Activated CD4-positive, alpha-beta T cell treated with anti-CD3 and anti-CD28 coated beads, Interleukin-2, Interleukin-6, amounts not matched to agents 100 ng/mL and 50 ng/mL, durations not matched to agents 16 hours and 8 hours (primary cell): ENCODE measurements around the gene DFFB.
A peak's percentile ranks its signal among the peaks of the same experiment; 100 is the strongest.

Source experiments
- DNase-seq: peaks from one replicate; pipeline ENCODE4 v3.0.0-alpha.2; 2020

The DFFB gene

DNA sequence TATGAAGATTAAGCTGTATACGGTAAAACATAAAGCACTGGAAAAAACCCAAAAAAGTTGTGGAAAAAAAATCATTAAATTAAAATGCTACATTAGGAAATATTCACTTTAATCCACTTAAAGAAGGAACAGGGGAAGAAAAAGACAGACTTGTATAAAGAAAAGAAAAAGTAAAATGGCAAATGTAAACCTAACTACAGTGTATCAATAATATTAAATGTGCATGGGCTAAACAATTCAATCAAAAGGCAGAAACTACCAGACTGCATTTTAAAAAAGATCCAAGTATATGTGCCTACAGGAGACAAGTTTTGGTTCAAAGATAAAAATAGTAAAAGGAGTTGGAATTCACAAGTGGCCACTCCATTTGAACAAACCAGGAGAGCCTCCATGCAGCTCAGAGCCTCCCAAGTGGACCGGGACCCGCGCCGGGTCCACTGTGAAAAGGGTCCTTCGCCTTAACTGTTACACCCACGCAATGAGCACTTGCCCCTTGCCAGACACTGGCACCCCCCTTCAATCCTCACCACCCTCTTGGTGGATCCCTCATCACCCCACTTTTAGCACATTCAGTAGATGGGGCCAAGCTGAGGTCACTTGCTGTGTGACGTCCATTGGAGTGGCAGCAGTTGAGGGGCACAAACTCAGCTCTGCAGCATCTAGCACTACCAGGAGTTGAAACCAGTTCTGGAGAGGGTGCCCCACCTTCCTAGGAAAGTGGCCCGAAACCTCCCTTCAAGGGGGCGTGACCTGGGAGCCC lies 41.9 kb downstream of the DFFB start:
- no peak for DNase-seq

DNA sequence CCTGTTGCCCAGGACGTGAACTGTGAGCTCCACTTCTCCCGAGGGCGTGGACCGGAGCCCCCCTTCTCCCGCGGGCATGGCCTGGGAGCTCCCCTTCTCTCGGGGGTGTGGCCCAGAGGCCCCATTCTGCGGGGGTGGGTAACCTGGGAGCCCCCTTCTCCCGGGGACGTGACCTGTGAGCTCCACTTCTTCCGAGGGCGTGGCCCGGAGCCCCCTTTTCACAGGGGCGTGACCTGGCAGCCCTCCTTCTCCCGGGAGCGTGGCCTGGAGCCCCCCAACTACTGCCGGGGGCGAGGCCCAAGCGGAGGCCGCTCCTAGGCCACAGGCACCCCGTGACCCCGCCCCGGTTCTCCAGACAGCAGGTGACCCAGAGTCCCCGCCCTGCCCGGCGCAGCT lies 42.5 kb downstream of the DFFB start:
- DNase-seq = no peak

DNA sequence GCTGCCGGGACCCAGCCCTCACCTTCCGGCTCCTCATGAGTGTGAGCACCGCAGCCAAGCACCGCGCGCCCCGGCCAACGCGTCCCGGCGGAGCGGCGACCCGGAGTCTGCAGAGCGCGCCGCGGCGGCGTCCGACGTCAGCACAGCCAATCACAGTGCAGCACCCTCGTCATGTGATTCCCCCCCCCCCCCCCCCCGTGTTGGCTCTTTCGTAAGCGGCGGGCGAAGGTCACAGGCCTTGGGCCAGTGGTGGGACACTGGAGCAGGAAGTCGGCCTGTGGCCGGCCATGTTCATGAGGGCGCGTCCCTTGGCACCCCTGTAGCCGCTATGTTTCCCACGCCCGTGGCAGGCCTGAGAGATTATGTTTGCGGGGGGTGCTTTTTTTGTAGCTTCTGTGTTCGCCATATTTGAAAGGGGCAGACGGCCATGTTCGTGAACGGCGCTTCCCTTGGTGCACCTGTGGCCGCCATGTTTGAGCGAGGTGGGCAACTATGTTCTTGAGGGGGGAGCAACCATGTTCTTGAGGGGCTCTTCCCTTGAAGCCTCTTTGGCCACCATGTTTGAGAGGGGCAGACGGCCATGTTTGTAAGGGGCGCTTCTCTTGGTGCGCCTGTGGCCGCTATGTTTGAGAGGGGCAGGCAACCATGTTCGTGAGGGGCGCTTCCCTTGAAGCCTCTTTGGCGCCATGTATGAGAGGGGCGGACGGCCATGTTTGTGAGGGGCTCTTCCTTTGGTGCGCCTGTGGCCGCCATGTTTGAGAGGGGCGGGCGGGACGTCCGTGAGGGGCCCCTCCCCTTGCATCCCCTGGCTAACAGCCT lies 43.1 kb downstream of the DFFB start, which contains the start of gene C1orf174:
Gene C1orf174, minus strand, starts transcription at position 123 of the 819 bp plus-strand sequence. Its CDS starts 86 bp downstream, at position 37.
- DNase-seq = peak; percentile 95

DNA sequence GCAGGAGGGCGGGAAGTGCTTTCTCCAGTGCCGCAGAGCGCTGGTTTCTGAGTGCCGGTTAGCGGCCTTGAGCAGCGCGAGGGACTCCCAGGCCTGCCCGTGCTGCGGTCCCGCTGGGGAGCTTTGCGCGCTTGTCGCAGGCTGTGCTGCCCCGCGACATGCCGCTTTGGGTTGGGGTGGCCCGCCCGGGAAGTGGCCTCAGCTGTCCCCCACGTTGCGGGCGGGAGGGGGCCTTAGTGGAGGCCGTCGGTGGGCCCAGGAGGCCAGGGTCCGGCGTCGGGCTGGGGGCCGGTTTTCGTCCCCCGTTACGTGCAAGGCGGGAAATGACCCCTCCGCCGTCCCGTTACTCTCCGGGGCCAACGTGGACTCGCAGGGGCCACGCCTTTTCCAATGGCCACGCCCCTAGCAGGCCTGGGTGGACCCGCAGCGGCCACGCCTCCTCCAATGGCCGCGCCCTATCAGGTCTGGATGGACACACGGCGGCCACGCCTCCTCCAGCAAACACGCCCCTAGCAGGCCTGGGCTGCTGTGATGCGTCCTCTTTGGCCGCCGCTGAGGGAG lies 43.8 kb downstream of the DFFB start:
- peak; percentile 96 for DNase-seq

DNA sequence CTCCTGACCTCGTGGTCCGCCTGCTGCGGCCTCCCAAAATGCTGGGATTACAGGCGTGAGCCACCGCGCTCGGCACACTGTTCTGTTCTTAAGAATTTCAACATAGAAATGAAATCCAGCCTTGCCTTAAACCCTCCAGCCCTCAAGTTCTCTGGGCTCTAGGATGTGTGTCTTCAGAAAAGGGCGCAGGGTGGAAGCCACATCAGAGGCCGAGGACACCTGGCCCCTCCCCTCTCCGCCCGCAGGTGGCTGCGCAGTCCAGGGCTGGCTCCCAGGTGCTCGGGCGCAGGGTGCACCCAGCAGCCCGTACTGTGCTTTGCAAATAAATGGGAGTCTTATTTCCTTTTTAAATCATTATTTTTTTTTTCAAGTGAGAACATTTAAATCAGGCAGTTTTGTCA lies 44.8 kb downstream of the DFFB start:
- no peak for DNase-seq

DNA sequence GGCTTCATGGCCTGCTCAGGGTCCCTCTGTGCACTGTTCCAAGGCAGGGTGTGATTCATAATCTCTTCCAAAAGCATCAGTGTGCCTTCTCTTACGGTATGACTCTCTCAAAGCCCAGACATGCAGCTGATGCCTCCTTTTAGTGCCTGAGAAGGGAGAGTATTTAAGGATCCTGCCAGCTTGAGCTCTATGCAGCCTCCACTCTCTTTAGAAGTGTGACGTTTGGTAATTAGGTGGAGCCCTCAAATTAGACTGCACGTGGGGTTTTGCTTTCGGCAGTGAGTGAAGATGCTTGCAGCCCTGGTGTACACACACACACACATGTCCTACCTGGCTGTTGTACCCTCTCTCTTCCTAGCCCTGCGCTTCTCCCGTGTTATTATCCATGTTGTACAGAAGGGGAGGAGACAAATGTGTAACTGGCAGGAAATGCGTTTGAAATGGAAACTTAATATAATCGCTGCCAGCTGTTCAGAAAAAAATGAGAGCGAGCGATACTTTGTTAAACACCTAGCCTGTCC lies 45.4 kb downstream of the DFFB start:
- peak; percentile 28 for DNase-seq

DNA sequence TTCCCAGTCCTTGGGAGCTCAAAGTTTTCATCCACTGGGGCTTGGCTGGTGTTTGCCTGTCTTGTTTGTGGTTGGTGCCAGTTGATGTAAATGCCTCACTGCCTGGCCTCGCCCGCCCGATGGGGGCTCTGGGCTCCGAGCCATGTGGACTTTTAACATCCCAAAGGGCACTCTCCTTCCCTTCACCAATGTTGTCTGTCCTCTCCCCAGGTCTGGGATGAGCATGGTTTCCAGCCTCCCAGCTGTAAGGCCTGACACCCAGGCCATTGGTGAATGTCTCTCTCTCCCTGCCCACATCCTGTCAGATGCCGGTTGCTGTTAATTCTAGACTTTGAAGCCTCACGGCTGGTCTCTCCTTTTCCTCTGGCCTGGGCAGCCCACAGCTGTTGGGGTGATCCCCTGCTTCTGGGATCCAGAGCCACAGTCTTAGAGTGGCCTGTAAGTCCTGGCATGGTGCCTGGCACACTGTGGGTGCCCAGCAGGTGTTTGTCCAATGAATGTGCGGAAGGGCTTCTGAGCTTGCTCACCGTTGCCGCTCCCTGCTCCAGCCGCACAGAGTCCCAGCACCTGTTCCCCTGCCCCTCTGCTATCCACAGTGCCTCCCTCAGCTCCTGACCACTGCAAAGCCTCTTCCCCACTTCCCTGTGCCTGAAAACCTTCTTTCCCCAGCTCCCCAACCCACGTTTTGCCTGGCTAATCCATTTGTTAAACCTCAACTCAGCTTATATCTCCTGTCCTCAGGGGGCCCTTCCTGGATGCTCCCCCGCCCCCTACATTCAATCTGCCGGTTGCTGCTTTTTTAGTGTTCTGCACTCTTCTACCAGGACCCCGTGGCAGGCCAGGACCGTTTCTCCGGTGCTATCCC lies 46.1 kb downstream of the DFFB start:
- DNase-seq = peak; percentile 22

DNA sequence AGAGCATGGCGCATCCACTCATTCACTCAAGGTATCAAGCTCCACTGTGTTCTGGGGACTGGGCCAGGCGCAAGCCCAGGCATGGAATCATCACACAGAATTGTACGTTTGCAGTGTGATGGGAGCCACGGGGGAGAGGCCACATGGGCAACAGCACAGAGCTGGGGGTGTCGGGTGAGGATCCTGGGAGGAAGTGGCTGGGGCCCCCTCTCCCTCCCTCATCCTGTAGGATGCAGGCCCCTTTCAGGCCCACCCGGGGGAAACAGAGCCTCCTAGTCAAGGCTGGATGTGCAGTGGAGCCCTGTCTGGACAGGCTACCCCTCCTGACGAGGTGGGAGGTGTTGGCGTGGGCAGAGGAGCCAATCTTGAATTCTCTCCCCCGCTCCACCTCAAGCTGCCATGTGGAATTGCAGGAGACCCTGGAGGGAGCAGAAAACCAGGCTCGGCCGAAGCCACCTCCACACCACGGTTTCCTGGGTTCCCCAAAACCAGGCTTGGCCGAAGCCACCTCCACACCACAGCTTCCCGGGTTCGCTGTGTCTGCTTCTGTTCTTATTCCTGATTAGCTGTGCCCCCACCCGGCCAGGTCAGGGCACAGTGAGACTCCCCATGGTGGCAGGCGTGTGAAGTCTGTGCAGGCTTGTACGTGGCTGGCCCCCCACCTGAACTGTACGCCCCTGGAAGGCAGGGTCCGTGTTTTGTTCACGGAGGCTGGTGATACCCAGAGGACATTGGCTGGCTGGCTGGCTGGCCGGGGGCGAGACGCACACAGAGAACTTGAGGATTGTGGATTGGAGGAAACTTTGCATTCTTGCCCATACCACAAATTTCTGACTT lies 46.9 kb downstream of the DFFB start:
- DNase-seq = no peak

DNA sequence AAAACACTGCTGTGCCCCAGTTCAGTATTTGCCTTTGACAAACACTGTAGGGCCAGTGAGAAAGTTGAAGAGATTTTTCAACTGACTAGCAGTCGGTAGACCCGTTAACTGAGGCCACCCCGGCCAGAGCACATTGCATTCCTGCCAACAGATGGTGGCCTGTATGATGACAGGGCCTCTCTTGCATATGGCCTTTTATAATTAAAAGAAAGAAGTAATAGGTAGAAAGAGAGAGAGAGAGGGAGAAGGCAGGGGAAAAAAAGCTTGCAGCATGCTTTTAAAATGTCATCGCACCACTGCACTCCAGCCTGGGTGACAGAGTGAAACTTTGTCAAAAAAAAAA lies 47.5 kb downstream of the DFFB start:
- no peak for DNase-seq

DNA sequence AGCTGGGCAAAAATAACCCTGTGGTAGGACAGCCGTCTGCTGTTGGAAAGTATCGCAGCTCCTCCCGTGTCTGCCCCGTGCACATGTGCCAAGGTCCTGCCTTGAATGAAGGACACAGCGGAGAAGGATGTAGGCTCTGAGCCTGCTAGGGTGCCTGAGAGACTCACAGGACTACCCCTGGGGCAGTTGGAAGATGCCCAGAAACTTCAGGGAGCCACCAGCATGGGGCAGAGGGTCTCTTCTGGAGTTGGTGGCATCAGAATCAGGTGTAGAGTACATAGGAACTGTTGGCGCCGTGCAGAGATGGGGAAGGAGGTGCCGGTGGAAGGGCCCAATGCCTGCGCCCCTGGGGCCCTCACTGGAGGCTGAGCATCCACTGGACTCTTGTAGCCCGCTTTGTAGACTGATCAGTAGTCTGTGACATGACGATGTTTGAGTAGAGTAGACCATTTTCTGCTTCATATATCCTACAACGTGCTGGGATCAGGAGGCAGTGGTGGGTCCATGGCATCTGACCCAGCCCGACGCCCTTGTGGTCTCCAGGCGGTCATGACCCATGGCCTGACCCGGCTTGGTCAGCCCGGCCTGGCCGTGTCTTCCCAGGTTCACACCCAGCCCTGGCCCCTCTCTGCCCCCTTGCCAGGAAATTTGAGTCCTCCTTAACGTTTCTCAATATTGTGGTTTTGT lies 48.1 kb downstream of the DFFB start:
- DNase-seq = no peak

DNA sequence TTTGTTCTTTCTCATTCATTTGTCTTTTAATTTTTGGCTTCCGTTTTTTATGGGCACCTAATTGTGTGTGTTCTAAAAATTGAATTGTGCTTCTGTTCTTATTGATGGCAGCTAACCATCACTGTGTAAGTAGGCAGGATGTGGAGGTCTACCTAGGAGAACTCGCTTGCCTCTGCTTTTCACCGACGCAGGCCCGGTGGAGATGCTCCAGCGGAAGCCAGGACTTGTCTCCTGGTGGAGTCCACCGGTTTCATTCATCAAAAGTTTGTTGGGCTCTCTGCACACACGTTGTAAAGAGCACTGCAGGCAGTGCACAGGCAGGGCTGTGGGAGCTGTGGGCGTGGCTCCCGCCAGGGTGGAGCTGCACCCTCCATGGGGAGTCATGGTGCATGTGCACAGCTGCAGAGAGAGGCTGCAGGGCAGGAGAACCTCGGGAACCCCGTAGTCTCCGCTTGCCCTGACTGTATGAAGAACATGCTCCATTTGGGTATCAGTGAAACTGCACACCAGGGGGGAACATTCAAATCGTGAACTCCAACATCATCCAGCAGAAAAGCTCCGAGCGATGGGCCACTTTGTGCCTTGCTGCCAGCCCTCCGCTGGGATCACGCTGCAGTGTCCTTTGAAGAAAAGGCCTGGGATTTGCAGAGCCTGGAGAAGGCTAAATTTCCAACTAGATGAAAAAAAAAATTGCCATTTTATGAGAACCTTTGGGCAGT lies 48.8 kb downstream of the DFFB start:
- DNase-seq = no peak

DNA sequence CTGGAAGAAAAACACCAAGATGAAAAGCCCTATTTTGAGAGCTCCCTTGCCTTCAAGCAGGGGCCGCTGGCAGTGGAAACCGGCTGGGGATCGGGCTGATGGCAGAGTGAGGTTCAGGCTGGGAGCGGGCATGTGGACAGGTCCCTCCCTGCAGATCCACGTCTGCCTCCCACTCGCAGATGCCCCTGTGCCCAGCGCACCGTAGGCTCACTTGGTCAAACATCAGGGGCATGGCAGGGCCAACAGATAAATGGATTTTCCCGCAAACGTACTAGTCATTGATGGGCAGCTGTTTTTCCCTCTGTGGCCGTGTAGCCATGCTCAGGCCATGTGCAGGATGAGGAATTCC lies 49.4 kb downstream of the DFFB start:
- DNase-seq = no peak

DNA sequence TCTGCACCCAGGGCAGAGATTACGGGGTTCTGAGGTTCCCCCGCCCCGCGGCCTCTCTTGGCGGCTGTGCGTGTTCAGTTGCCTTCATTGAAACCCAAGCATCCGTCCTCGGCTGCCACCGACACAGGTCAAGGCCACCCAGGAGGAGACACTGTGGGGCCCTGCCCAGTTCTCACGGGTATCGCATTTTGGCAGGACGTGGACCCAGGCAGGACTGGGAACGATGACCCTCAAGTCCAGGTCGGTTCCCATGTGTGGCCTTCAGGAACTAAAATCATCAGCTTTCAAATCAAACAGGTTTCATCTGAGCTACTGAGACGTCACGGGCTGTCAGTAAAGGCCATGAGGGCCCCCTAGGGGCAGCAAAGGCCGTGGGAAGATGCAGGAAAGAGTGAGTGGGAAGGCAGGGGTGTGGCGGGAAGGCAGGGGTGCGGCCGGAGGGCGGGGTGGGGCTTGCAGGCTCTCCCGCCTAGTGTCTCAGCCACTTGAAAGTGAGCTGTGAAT lies 49.8 kb downstream of the DFFB start:
- peak; percentile 41 for DNase-seq

DNA sequence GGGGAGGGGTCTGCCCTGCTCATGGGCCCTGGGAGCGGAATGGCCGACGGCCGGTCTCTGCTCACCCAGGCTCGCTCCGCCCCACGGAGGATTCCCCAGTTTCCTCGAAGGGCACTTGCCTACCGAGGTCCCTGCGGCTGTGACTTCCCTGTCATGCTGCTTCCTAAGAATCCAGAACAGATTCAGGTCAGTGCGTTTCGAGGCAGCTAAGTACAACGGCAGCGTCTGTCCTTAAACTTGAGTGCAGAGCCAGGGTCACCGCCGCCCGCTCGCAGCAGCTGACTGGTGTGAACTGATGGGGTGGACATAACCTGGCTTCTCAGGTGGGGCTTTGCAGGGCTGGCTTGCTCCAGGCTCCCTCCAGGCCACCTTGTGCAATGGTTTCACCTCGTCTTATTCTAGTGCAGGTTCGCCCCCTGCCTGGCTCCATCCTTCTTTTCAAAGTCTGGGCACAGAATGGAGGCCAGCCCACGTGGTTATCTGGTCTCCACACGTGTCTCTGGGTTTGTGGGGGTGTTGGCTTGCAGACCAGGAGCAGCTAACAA lies 50.4 kb downstream of the DFFB start:
- no peak for DNase-seq

DNA sequence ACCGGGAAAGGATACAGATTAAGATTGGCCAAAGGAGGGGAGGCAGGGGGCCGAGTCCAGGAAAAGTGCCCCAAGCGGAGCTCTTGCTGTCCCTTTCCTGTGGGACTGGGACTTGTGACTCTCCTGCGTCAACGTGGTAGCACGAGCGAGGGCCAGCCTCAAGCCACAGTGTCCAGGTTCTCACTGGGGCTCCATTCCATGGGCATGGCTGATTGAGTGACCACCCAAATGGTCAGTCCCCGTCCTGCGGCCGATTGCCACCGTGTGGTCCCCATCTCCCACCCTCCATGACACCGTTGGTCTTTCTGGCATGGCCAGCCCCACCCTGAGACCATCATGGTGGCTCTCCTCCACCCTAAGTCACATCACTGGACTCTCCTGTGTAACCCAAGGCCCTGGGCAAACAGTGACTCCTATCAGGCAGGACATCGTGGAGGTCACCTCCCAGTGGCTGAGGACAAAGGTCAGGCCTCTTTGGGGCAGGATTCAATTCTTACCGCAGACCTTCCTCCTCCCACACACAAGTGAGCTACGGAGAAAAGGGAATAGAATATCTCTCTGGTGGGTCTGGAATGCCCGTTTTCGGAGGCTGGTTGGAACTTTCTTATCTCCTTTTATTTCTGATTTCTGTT lies 51.7 kb downstream of the DFFB start:
- DNase-seq = no peak

DNA sequence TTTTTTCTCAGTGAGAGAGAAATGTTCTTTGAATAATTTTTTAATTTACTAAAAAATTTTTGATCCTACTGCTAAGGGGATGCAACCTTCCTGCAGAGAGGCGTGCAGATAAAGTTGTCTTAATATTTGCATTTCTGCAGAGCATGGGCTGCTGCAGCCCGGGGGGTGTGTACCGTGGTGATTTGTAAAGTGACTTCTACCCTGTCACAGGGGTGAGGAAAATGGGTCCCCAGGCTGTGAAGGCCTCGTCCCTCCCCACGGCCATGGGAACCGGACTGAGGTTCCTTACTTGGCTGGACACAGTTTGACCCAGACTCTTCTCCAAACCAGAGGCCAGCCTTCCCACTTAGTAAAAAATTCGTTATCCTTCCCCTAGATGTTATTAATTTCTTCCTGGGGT lies 52.3 kb downstream of the DFFB start:
- no peak for DNase-seq

DNA sequence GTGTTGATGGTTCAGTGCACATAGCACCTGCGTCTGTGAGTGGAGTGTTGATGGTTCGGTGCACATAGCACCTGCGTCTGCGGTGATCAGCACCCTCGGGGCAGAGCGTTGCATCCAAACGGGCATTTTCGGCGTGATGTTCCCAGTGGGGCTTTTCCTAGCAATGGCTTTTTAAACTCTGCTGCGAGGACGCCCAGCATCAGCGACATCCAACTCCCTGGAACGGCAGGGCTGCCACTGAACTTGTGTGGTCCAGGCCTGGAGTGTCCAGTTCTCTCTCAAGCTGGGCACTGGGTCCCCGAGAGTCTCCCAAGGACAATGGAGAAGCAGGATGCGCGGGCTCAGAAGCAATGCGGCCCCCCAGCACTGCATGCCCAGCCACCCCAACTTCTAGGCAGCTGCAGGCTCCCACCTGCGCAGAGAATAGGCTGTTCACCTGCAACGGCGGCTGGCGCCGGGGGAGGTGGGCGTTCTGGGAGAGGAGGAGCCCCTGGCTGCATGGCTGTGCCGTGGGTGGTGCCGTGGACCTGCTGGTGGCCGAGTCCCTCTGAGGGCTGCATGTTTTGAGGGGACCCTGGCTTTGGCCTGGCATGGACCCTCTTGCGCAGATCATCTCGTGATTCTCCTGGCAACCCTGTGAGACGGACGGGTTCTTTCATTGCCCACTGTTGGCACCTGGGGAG lies 52.9 kb downstream of the DFFB start:
- no peak for DNase-seq

DNA sequence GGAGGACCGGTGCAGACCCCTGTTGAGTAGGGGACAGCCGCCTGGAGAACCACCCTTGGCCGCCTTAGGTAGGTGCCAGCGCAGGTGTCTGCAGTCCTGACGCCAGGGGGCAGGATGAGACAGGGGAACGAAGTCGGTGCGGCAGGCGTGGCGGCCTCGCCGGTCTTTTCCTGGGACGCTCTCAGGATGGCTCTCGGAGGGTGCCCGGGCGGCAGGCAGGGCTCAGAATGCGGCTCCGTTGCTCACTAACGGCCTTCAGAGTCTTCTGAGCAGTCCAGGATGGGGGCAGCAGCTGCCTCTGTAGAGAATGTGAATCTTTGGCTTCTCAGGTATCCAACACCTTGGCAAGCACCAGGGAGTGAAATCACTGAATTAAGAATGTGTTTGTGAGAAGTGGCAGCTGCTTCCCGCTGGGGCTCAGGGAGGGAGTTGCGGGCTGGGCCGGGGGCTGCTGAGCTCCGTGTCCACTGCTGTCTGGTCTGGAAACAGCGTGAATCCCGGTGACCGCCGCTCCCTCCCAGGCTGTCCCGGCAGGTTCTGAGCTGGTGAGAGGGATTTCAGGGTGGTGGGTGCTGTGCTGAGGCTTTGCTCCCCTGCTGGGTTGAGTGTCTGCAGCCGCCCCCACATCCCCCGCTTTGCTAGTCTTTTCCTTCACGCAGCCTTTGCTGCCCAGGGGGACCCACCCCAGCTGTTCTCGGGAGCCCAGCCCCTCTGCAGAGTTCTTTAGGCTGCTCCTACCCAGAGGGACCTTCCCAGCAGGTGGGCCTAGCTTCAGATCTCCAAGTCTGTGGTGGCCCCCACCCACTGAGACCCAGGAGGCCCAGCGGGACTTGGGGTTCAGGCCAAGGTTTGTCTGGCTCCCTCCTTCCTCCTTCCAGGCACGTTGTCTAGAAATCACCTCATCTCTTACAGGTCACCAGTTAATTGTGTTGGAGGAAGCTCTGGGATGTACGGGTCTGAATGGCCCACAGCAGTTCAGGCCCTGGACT lies 53.9 kb downstream of the DFFB start:
- DNase-seq = peak; percentile 82
